Neural progenitor cell (in vitro differentiated cells): ENCODE results near the gene CSTA. TPM values are rescaled to one million over a fixed set of nuclear protein-coding genes. Genes with fewer than 3 reads are reported as not detected.

Experiments
- DNase-seq: peaks from one replicate; pipeline ENCODE4 v3.0.0-alpha.2; 2016; ENCODE audit warnings: low spot score
- H2AFZ ChIP-seq: fragments of 200-600 bp; sonication (generic); replicated peaks from 2 replicates; pipeline ENCODE4 v1.6.1; 2016; ENCODE audit warnings: antibody characterized with exemption
- H3F3A ChIP-seq: fragments of 200-600 bp; sonication (generic); 2 replicates; pipeline ENCODE4 v1.6.1; 2016; ENCODE audit warnings: antibody characterized with exemption, low read depth
- H3K27ac ChIP-seq: fragments of 200-600 bp; sonication (generic); 2 replicates; pipeline ENCODE4 v1.5.1; 2016; ENCODE audit warnings: mild to moderate bottlenecking
- H3K27me3 ChIP-seq: fragments of 200-600 bp; sonication (generic); 2 replicates; pipeline ENCODE4 v1.6.1; 2016; ENCODE audit warnings: mild to moderate bottlenecking, moderate library complexity
- H3K36me3 ChIP-seq: fragments of 200-600 bp; sonication (generic); 2 replicates; pipeline ENCODE4 v1.5.1; 2016
- H3K4me1 ChIP-seq: fragments of 200-600 bp; sonication (generic); 2 replicates; pipeline ENCODE4 v1.6.1; 2016; ENCODE audit warnings: mixed run types
- H3K4me2 ChIP-seq: fragments of 200-600 bp; sonication (generic); 2 replicates; pipeline ENCODE4 v1.6.1; 2016
- H3K4me3 ChIP-seq: fragments of 200-600 bp; sonication (generic); 2 replicates; pipeline ENCODE4 v1.5.1; 2016
- H3K79me2 ChIP-seq: fragments of 200-600 bp; sonication (generic); 2 replicates; pipeline ENCODE4 v1.6.1; 2016; ENCODE audit warnings: low read depth
- H3K9ac ChIP-seq: fragments of 200-600 bp; sonication (generic); 2 replicates; pipeline ENCODE4 v1.6.1; 2016
- H3K9me3 ChIP-seq: fragments of 200-600 bp; sonication (generic); 2 replicates; pipeline ENCODE4 v1.5.1; 2016; ENCODE audit warnings: low read depth
- H4K20me1 ChIP-seq: fragments of 200-600 bp; sonication (generic); 2 replicates; pipeline ENCODE4 v1.6.1; 2016; ENCODE audit warnings: low read depth
- H3K27ac Mint-ChIP-seq: 3 replicates; pipeline ENCODE4 v1.8.0; 2021; ENCODE audit warnings: mixed read lengths
- H3K27me3 Mint-ChIP-seq: 2 replicates; pipeline ENCODE4 v1.8.0; 2022; ENCODE audit warnings: low read depth, mild to moderate bottlenecking, inconsistent platforms, moderate library complexity, mixed read lengths; ENCODE audit not compliant: insufficient read depth
- H3K36me3 Mint-ChIP-seq: 3 replicates; pipeline ENCODE4 v1.8.0; 2021; ENCODE audit warnings: mixed read lengths
- H3K4me1 Mint-ChIP-seq: 3 replicates; pipeline ENCODE4 v1.8.0; 2021; ENCODE audit warnings: mixed read lengths
- H3K4me3 Mint-ChIP-seq: 3 replicates; pipeline ENCODE4 v1.8.0; 2021; ENCODE audit warnings: mild to moderate bottlenecking, moderate library complexity, mixed read lengths
- H3K9me3 Mint-ChIP-seq: 3 replicates; pipeline ENCODE4 v1.8.0; 2020; ENCODE audit warnings: mixed read lengths
- CTCF ChIP-seq: fragments of 200-600 bp; sonication (generic); IDR thresholded peaks from 2 replicates; pipeline ENCODE4 v1.5.1; 2017; ENCODE audit warnings: antibody characterized with exemption, mild to moderate bottlenecking
- EZH2 ChIP-seq: fragments of 200-600 bp; sonication (generic); IDR thresholded peaks from 2 replicates; pipeline ENCODE4 v1.6.1; 2017; ENCODE audit warnings: antibody characterized with exemption, mild to moderate bottlenecking, moderate library complexity
- EZH2phosphoT487 ChIP-seq: fragments of 200-600 bp; sonication (generic); IDR thresholded peaks from 2 replicates; pipeline ENCODE4 v1.6.1; 2017; ENCODE audit warnings: antibody characterized with exemption
- total RNA-seq: library from RNA; depleted of rRNA; stranded (reverse); fragments of >200 nt; gene quantifications from 2 replicates; pipeline ENCODE4 v1.2.3, GENCODE V29; 2015; ENCODE audit warnings: low replicate concordance

The CSTA gene
- total RNA-seq, 1 donor from 2014 or later = not detected

- no peak for TF ChIP-seq CTCF
- no peaks in the 10 kb centered on the region for H3K27me3 ChIP-seq
- no peaks in the 10 kb centered on the region for H4K20me1 ChIP-seq
- H3K27ac ChIP-seq = no peak overlapping the region
- Mint-ChIP-seq H3K27me3 (peaks cover 7% of the 10 kb centered on the region), H3K27ac (no peak overlapping the region), H3K4me3 (no peak overlapping the region), H3K9me3 (peaks cover 3% of the 10 kb centered on the region), H3K36me3 (no peaks in the 10 kb centered on the region), H3K4me1 (no peaks in the 10 kb centered on the region)
- H3K9me3 ChIP-seq = no peaks in the 10 kb centered on the region
- no peaks in the 10 kb centered on the region for H3K79me2 ChIP-seq
- H3K4me1 ChIP-seq = no peaks in the 10 kb centered on the region
- H2AFZ ChIP-seq = no peak overlapping the region
- H3K9ac ChIP-seq = no peak overlapping the region
- no peak for DNase-seq
- no peaks in the 10 kb centered on the region for H3K36me3 ChIP-seq
- no peaks in the 10 kb centered on the region for H3F3A ChIP-seq
- H3K4me3 ChIP-seq = no peak overlapping the region
- H3K4me2 ChIP-seq = no peak overlapping the region
These were observed 2.7 kb upstream of the CSTA start for GRCh38 chr3:122322095-122323075.

DNA sequence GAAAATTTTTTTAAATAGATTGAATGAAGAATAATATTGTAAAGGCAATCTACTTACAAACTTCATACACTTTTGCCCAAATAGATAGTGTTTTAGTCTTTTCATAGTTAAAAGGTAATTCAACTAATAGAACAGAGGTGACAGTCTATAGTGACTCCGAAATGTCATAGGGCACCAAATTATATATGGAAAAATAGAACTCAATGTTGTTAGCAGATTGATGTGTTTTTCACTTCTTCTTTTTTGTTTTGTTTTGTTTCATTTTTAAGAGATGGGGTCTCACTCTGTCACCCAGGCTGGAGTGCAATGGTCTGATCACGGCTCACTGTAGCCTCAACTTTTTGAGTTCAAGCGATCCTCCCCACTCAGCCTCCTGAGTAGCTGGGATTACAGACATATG, 721 bp downstream of the CSTA start:
- Histone ChIP-seq H3K27ac (no peak overlapping the region), H3K9ac (no peak overlapping the region), H3K9me3 (no peaks in the 10 kb centered on the region), H3K4me1 (no peaks in the 10 kb centered on the region), H3K4me2 (no peak overlapping the region), H3F3A (no peaks in the 10 kb centered on the region), H3K27me3 (no peaks in the 10 kb centered on the region), H4K20me1 (no peaks in the 10 kb centered on the region), H3K79me2 (no peaks in the 10 kb centered on the region), H3K4me3 (no peak overlapping the region), H3K36me3 (no peaks in the 10 kb centered on the region), H2AFZ (no peak overlapping the region)
- H3K9me3 Mint-ChIP-seq = no peaks in the 10 kb centered on the region
- H3K4me3 Mint-ChIP-seq = no peak overlapping the region
- no peak for TF ChIP-seq EZH2phosphoT487
- TF ChIP-seq CTCF = no peak
- no peak for TF ChIP-seq EZH2
- H3K36me3 Mint-ChIP-seq = no peaks in the 10 kb centered on the region
- no peak overlapping the region for H3K27ac Mint-ChIP-seq
- H3K27me3 Mint-ChIP-seq = peaks cover 7% of the 10 kb centered on the region
- H3K4me1 Mint-ChIP-seq = no peaks in the 10 kb centered on the region
- DNase-seq = no peak

DNA sequence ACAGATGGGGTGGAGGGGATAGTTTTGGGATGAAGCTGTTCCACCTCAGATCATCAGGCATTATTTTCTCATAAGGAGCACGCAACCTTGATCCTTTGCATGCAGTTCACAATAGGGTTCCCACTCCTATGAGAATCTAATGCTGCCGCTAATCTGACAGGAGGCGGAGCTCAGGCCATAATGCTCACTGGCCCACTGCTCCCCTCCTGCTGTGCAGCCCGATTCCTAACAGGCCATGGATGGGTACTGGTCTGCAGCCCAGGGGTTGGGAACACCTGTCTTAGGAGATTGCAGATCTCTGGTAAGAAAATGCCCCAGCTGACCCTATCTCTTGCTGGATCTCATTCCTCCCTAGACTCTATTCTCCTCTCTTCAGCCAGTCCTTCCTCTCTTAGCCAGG, 6.8 kb downstream of the CSTA start:
- Histone ChIP-seq H3K9ac (no peak overlapping the region), H3K79me2 (no peaks in the 10 kb centered on the region), H4K20me1 (no peaks in the 10 kb centered on the region), H3K4me1 (no peaks in the 10 kb centered on the region), H3F3A (no peaks in the 10 kb centered on the region), H3K4me2 (no peak overlapping the region), H3K27me3 (no peaks in the 10 kb centered on the region), H3K9me3 (no peaks in the 10 kb centered on the region), H2AFZ (no peak overlapping the region), H3K27ac (no peak overlapping the region), H3K36me3 (no peaks in the 10 kb centered on the region), H3K4me3 (no peak overlapping the region)
- Mint-ChIP-seq H3K4me3 (no peak overlapping the region), H3K4me1 (no peaks in the 10 kb centered on the region), H3K36me3 (no peaks in the 10 kb centered on the region), H3K27me3 (no peaks in the 10 kb centered on the region), H3K27ac (no peak overlapping the region), H3K9me3 (no peaks in the 10 kb centered on the region)
- TF ChIP-seq EZH2 (no peak), EZH2phosphoT487 (no peak), CTCF (no peak)
- peak; percentile 20 for DNase-seq
